Astrocyte of the cerebellum (primary cell): ENCODE results near the gene CLDN4.

Experiments
- DNase-seq: peaks from one replicate; pipeline ENCODE4 v3.0.0-alpha.2; 2011; ENCODE audit warnings: low read depth
- H3K4me3 ChIP-seq: 2 replicates; pipeline ENCODE4 v1.5.1; 2011; ENCODE audit warnings: mild to moderate bottlenecking, low read depth, low read length, moderate library complexity
- CTCF ChIP-seq: IDR thresholded peaks from 2 replicates; pipeline ENCODE4 v1.5.1; 2012; ENCODE audit warnings: low read length, low read depth, moderate library complexity, mild to moderate bottlenecking; ENCODE audit errors: missing control alignments
- in situ Hi-C: cut with HindIII; loops from 2 replicates; pipeline ENCODE4 v1.10.0; 2017; ENCODE audit warnings: low sequenced_read_pairs

CLDN4 gene

GRCh38 chr7:73865738-73866445, 35.1 kb downstream of the CLDN4 start:
- TF ChIP-seq CTCF = peak; percentile 74
- in situ Hi-C loops = loop anchor here (5.0 to 25.0 kb wide), 2 partner anchors 151 to 521 kb away; no protein-coding TSS in a partner anchor
- DNase-seq = no peak
- no peak overlapping the region for H3K4me3 ChIP-seq

GRCh38 chr7:73866446-73866767, 35.6 kb downstream of the CLDN4 start:
- no peak for DNase-seq
- in situ Hi-C loops = loop anchor here (5.0 to 25.0 kb wide), 2 partner anchors 151 to 521 kb away; no protein-coding TSS in a partner anchor
- H3K4me3 ChIP-seq = no peak overlapping the region
- TF ChIP-seq CTCF = no peak

- H3K4me3 ChIP-seq = no peak overlapping the region
- in situ Hi-C loops = loop anchor here (5.0 to 25.0 kb wide), 2 partner anchors 148 to 518 kb away; no protein-coding TSS in a partner anchor
- TF ChIP-seq CTCF = no peak
- no peak for DNase-seq
Observed at GRCh38 chr7:73869011-73869798, 38.4 kb downstream of the CLDN4 start.

GRCh38 chr7:73870041-73870492, 39.3 kb downstream of the CLDN4 start:
- no peak overlapping the region for H3K4me3 ChIP-seq
- DNase-seq = no peak
- in situ Hi-C loops = loop anchor here (25.0 kb wide), 1 partner anchor 517 kb away; no protein-coding TSS in a partner anchor
- no peak for TF ChIP-seq CTCF

- no peak overlapping the region for H3K4me3 ChIP-seq
- TF ChIP-seq CTCF = no peak
- no peak for DNase-seq
- in situ Hi-C loops = loop anchor here (25.0 kb wide), 1 partner anchor 516 kb away; no protein-coding TSS in a partner anchor
Observed at GRCh38 chr7:73871163-73872011, 40.6 kb downstream of the CLDN4 start.
